ENCODE measurements around the gene RBM39.

GRCh38 chr20:35729283-35729807 lies 12.7 kb downstream of the RBM39 start:
- no peak for TF ChIP-seq CTCF (IDR thresholded peaks at IDR 0.05)
- no peak for TF ChIP-seq POLR2A (IDR thresholded peaks at IDR 0.05; ENCODE audit: low read depth)
- TF ChIP-seq POLR2AphosphoS5 (IDR thresholded peaks at IDR 0.05): no peak
